K562 (cell line): ENCODE measurements around the gene MTHFSD. TPM values are rescaled to one million over a fixed set of nuclear protein-coding genes. Genes with fewer than 3 reads are reported as not detected.

ENCODE experiments used
- ATAC-seq: fragments of 200-7000 bp; cut with Tn5 transposase; 3 replicates; pipeline ENCODE4 v1.9.1; 2020; ENCODE audit warnings: moderate library complexity
- BruUV-seq: library from RNA; stranded (reverse); fragments of 400-500 nt; replicated peaks from 2 replicates; lab custom pipeline; 2021; lab: Mats Ljungman, UMichigan
- CTCF ChIA-PET: fragments of 300-600 bp; formaldehyde crosslinking; extraction: SDS; loops from one replicate; lab custom pipeline; 2021; ENCODE audit warnings: low intra/inter-chr PET ratio; lab: Yijun Ruan, JAX
- POLR2A ChIA-PET: fragments of 300-600, 350-650 bp; sonication (Branson Sonifier 250); formaldehyde crosslinking; extraction: SDS; loops from one replicate; lab custom pipeline; 2021; ENCODE audit warnings: antibody characterized with exemption, inconsistent platforms; lab: Yijun Ruan, JAX
- DNase-seq, 4 experiments: peaks; one replicate each; pipeline versions ENCODE4 v3.0.0 to v3.0.0-alpha.2; 2011 to 2018; ENCODE audit warnings: low spot score in 3 of 4, mixed read lengths in 3 of 4; ENCODE audit errors: extremely low read depth in 1 of 4
- FAIRE-seq: peaks from 2 replicates; lab custom pipeline; 2011; peaks lifted over from hg19 to GRCh38; lab: Jason Lieb, UNC
- H2AFZ ChIP-seq: 2 replicates; pipeline ENCODE4 v1.6.0; 2011; ENCODE audit warnings: low read depth, low read length, control low read depth, inconsistent platforms
- H3K27ac ChIP-seq: fragments of 200-600 bp; 3 replicates; pipeline ENCODE4 v1.8.0; 2011; ENCODE audit warnings: low read depth, mild to moderate bottlenecking, control low read depth, inconsistent platforms, low read length, moderate library complexity, mixed read lengths; ENCODE audit errors: extremely low read depth
- H3K27me3 ChIP-seq, 2 experiments: fragments of 300-600 bp in 1 of 2; 2 replicates in 1 of 2; 3 replicates in 1 of 2; pipeline versions ENCODE4 v1.6.0 to v1.8.0; 2011; ENCODE audit warnings: inconsistent platforms in 2 of 2, low read length in 2 of 2, mild to moderate bottlenecking in 1 of 2, mixed read lengths in 1 of 2, moderate library complexity in 1 of 2; ENCODE audit not compliant: control insufficient read depth in 2 of 2, insufficient read depth in 2 of 2
- H3K36me3 ChIP-seq: fragments of 300-600 bp; 3 replicates; pipeline ENCODE4 v1.8.0; 2011; ENCODE audit warnings: mild to moderate bottlenecking, low read length, inconsistent platforms; ENCODE audit not compliant: control insufficient read depth, insufficient read depth
- H3K4me1 ChIP-seq, 2 experiments: fragments of 200-600 bp in 1 of 2; replicated peaks in 1 of 2; 2 replicates in 1 of 2; 3 replicates in 1 of 2; pipeline versions ENCODE4 v1.5.1 to v1.8.0; 2011; ENCODE audit warnings: inconsistent platforms in 2 of 2, low read length in 2 of 2, mild to moderate bottlenecking in 1 of 2, mixed read lengths in 1 of 2, moderate library complexity in 1 of 2; ENCODE audit not compliant: control insufficient read depth in 2 of 2, insufficient read depth in 2 of 2
- H3K4me2 ChIP-seq: 2 replicates; pipeline ENCODE4 v1.6.1; 2011; ENCODE audit warnings: low read length, control low read depth, inconsistent platforms, mixed read lengths; ENCODE audit not compliant: insufficient read depth
- H3K4me3 ChIP-seq: fragments of 200-600 bp; sonication (generic), shearing (Covaris generic); 2 replicates; pipeline ENCODE4 v1.5.1; 2016; ENCODE audit warnings: control low read depth, inconsistent platforms
- H3K79me2 ChIP-seq: fragments of 200-600 bp; 3 replicates; pipeline ENCODE4 v1.8.0; 2011; ENCODE audit warnings: low read length, inconsistent platforms; ENCODE audit not compliant: control insufficient read depth, insufficient read depth
- H3K9ac ChIP-seq, 2 experiments: 2 replicates each; pipeline versions ENCODE4 v1.6.0 to v1.6.1; 2011; ENCODE audit warnings: low read depth in 2 of 2, low read length in 2 of 2, control low read depth in 1 of 2, inconsistent platforms in 1 of 2, mild to moderate bottlenecking in 1 of 2, mixed read lengths in 1 of 2; ENCODE audit not compliant: insufficient read depth in 1 of 2
- H3K9me1 ChIP-seq: one replicate; pipeline ENCODE4 v1.6.0; 2011; ENCODE audit warnings: inconsistent platforms, mild to moderate bottlenecking, low read length, moderate library complexity; ENCODE audit not compliant: control insufficient read depth, insufficient read depth
- H3K9me3 ChIP-seq: replicated peaks from 2 replicates; pipeline ENCODE4 v1.5.1; 2011; ENCODE audit warnings: low read depth, low read length, inconsistent platforms; ENCODE audit not compliant: control insufficient read depth, insufficient read depth
- H4K20me1 ChIP-seq: replicated peaks from 2 replicates; pipeline ENCODE4 v1.6.1; 2011; ENCODE audit warnings: low read length, inconsistent platforms, mixed read lengths; ENCODE audit not compliant: control insufficient read depth, insufficient read depth
- CHD2 ChIP-seq: IDR thresholded peaks from 2 replicates; pipeline ENCODE4 v1.6.1; 2011; ENCODE audit warnings: low read depth, low read length
- COPS2 ChIP-seq: fragments of 450-650 bp; conservative IDR thresholded peaks from 2 replicates; pipeline ENCODE4 v1.6.1; 2016; ENCODE audit warnings: mild to moderate bottlenecking, moderate library complexity
- RFX5 ChIP-seq: IDR thresholded peaks from 2 replicates; pipeline ENCODE4 v1.6.1; 2011; ENCODE audit warnings: low read depth, mild to moderate bottlenecking, improper control_type of control experiment, low read length
- RFX7 ChIP-seq: fragments of 250-450 bp; sonication (Bioruptor Pico); IDR thresholded peaks from 2 replicates; pipeline ENCODE4 v1.5.1; 2021; ENCODE audit warnings: mild to moderate bottlenecking
- SP1 ChIP-seq: sonication (generic); formaldehyde crosslinking; IDR thresholded peaks from 2 replicates; pipeline ENCODE4 v1.8.1; 2022; ENCODE audit warnings: mild to moderate bottlenecking, missing genetic modification reagents
- XRCC5 ChIP-seq: fragments of 200-400 bp; formaldehyde crosslinking; IDR thresholded peaks from 2 replicates; pipeline ENCODE4 v1.6.1; 2017; ENCODE audit warnings: low read depth, mild to moderate bottlenecking, low read length
- WGBS: fragments of 100-300 bp; shearing (Covaris generic); methylation state at CpG from one replicate; pipeline ENCODE4 v1.1.6; 2016; ENCODE audit warnings: low coverage, mixed read lengths; ENCODE audit not compliant: insufficient coverage; ENCODE audit errors: missing lambda C conversion rate; 5-methylcytosine and 5-hydroxymethylcytosine counted together
- in situ Hi-C: fragments of 300-500 bp; cut with MboI; formaldehyde crosslinking; loops from 4 replicates; pipeline ENCODE4 v1.15.0; 2018; ENCODE audit warnings: inconsistent platforms, mixed read lengths
- intact Hi-C: fragments of 100-400 bp; cut with micrococcal nuclease; formaldehyde crosslinking; loops from 2 replicates; pipeline ENCODE4 v1.14.2; 2022
- polyA plus RNA-seq, 8 experiments: library from polyadenylated mRNA; depleted of rRNA in 4 of 8; stranded (reverse) in 5 of 8; unstranded in 3 of 8; fragments of >200 nt; fragmentation: Nextera tagmentation in 2 of 8; fragmentation: Illumina TruSeq in 1 of 8; extraction: Ambion mirVana in 2 of 8; extraction: Trizol in 1 of 8; gene quantifications; 2 replicates each; pipeline versions ENCODE4 v1.2.1 to v1.2.3, GENCODE V29; 2011 to 2014; ENCODE audit warnings: inconsistent platforms in 1 of 8, missing spikeins in 1 of 8
- total RNA-seq, 7 experiments: library from RNA; depleted of rRNA in 6 of 7; stranded (reverse); fragments of >200 nt in 6 of 7; fragmentation: Illumina TruSeq in 2 of 7; extraction: Trizol in 2 of 7; gene quantifications; 2 replicates each; pipeline versions ENCODE4 v1.2.1 to v1.2.3, GENCODE V29; 2011 to 2021; ENCODE audit warnings: low replicate concordance in 1 of 7

The MTHFSD gene
- total and polyA plus RNA-seq, 9 of the 15 experiments (the other 6 are each of a cell fraction or from before 2014, with no cell fraction given) = 3.2 to 20.2 (median 12.0) TPM

DNA sequence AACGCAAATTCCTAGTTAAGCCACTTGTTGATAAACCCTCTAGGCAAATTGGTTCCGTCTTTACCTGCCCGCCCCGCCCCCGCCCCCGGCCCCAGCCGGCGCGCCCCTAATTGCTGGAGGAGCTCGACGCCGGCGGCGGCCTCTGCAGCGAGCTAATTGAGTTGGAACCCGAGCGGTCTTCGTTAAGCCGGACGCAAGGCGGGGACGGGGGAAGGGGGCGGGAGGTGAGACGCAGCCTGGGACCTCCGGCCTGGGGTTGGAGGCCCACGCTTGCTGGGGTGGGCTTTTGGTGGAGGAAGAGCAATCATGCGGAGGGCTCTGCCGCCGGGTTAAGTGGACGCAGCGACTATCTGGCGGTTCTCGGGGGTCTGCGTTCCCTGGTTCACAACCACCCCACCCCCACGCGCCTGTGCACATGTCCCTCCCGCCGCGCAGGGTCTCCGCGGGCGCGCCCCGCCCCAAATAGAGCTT lies 57.4 kb downstream of the MTHFSD start (continued):
- no peak for TF ChIP-seq COPS2

GRCh38 chr16:86496929-86497461 lies 58.0 kb downstream of the MTHFSD start:
- ChIA-PET CTCF (interaction anchor here (0.6 kb wide), 1 partner anchor 678 kb away, joined by 3 read pairs; no protein-coding TSS in a partner anchor), POLR2A (no interaction called here)
- peaks cover 4% of the 10 kb centered on the region; the same call in 1 of the 2 replicates for H4K20me1 ChIP-seq
- H3K79me2 ChIP-seq = no peaks in the 10 kb centered on the region
- H3K9me1 ChIP-seq = no peaks in the 10 kb centered on the region
- no peak overlapping the region for H3K9ac ChIP-seq
- H3K9me3 ChIP-seq = no peaks in the 10 kb centered on the region
- no peak overlapping the region for H3K4me3 ChIP-seq
- H3K4me2 ChIP-seq = no peak overlapping the region
- TF ChIP-seq SP1 (CRISPR knock-in tag) (no peak), RFX5 (no peak), RFX7 (CRISPR knock-in tag) (no peak), XRCC5 (no peak), CHD2 (no peak)
- peaks cover 37 to 78% of the 10 kb centered on the region in 2 experiments for H3K27me3 ChIP-seq
- intact Hi-C loops (no loop called here), in situ Hi-C loops (no loop called here)
- no peaks in the 10 kb centered on the region for H3K36me3 ChIP-seq
- FAIRE-seq = no peak
- no peak overlapping the region for H2AFZ ChIP-seq
- H3K27ac ChIP-seq = no peak overlapping the region
- no TSS peak for BruUV-seq
- no peak for DNase-seq
- peaks cover 0 to 3% of the 10 kb centered on the region in 2 experiments; a peak in 2 of 5 replicates for H3K4me1 ChIP-seq
- no peak for ATAC-seq
- WGBS = 30% methylated on average over 28 of the region's 45 CpGs
